ENCODE results near the gene FBXO45.
"Not testable (repeated sequence)": the region's sequence is repeated elsewhere in the genome, so short reads cannot be mapped to it uniquely, and the experiment has no call there.

FBXO45 gene

GRCh38 chr3:196599734-196600128 is 31.3 kb downstream of the FBXO45 start:
- no peak overlapping the region for H3K4me3 ChIP-seq (ENCODE audit: low read depth in 1 of 2, low read length in 2 of 2)
- H3K36me3 ChIP-seq (ENCODE audit: control insufficient read depth in 1 of 2, insufficient read depth in 2 of 2, low read length in 2 of 2) = no peaks in the 10 kb centered on the region
- peaks cover 0 to 4% of the 10 kb centered on the region in 2 donors for H3K4me1 ChIP-seq (ENCODE audit: control insufficient read depth in 1 of 2, insufficient read depth in 2 of 2, low read length in 2 of 2)
- no peaks in the 10 kb centered on the region for H3K27me3 ChIP-seq (ENCODE audit: low read depth, low read length)
- no peak overlapping the region for H3K27ac ChIP-seq (ENCODE audit: low read length)
- H3K9me3 ChIP-seq (ENCODE audit: control insufficient read depth in 1 of 2, low read length in 2 of 2) = no peaks in the 10 kb centered on the region

GRCh38 chr3:196600359-196600758 is 31.9 kb downstream of the FBXO45 start:
- no peak overlapping the region for H3K4me3 ChIP-seq (ENCODE audit: low read depth in 1 of 2, low read length in 2 of 2)
- no peaks in the 10 kb centered on the region for H3K27me3 ChIP-seq (ENCODE audit: low read depth, low read length)
- no peak overlapping the region for H3K27ac ChIP-seq (ENCODE audit: low read length)
- H3K4me1 ChIP-seq (ENCODE audit: control insufficient read depth in 1 of 2, insufficient read depth in 2 of 2, low read length in 2 of 2) = peaks cover 0 to 4% of the 10 kb centered on the region in 2 donors
- no peaks in the 10 kb centered on the region for H3K36me3 ChIP-seq (ENCODE audit: control insufficient read depth in 1 of 2, insufficient read depth in 2 of 2, low read length in 2 of 2)
- H3K9me3 ChIP-seq (ENCODE audit: control insufficient read depth in 1 of 2, low read length in 2 of 2) = no peaks in the 10 kb centered on the region

DNA sequence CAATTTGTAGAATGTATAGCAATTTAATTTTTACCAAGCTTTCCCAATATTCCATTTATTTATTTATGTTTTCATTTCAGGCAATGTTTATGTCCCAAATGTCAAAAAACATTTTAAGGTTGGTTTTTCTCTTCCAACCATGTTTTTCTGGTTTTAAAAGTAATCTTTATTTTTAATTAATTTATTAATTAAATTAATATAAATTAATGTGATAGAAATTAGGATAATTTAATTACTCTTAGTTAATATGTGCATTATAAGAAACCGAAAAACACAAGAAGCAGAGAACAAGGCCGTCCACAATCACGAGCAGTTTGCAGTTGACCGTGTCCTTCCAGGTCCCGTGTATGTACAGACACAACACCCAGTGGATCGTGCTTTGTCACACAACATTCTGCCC is 34.2 kb downstream of the FBXO45 start:
- no peaks in the 10 kb centered on the region for H3K9me3 ChIP-seq (ENCODE audit: control insufficient read depth in 1 of 2, low read length in 2 of 2)
- peaks cover 0 to 4% of the 10 kb centered on the region in 2 donors for H3K4me1 ChIP-seq (ENCODE audit: control insufficient read depth in 1 of 2, insufficient read depth in 2 of 2, low read length in 2 of 2)
- no peaks in the 10 kb centered on the region for H3K27me3 ChIP-seq (ENCODE audit: low read depth, low read length)
- H3K36me3 ChIP-seq (ENCODE audit: control insufficient read depth in 1 of 2, insufficient read depth in 2 of 2, low read length in 2 of 2) = no peaks in the 10 kb centered on the region
- no peak overlapping the region for H3K4me3 ChIP-seq (ENCODE audit: low read depth in 1 of 2, low read length in 2 of 2)
- no peak overlapping the region for H3K27ac ChIP-seq (ENCODE audit: low read length)

DNA sequence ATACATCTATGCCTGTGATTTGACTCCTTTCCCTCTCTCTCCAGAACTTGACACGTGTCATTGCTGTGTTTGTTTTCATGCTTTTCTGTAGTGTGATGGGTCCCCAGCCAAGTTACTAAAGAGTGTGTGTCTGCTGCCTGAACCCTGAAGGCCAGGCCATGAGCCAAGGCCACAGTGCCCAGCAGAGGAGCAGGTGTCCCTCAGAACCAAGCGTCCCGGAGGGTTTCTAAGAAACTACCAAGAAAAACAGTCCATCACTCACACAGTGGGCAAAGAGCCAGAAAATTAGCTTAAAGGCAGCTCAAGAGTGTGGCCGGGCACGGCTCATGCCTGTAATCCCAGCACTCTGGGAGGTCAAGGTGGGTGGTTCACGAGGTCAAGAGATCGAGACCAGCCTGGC is 35.2 kb downstream of the FBXO45 start:
- no peak overlapping the region for H3K4me3 ChIP-seq (ENCODE audit: low read depth in 1 of 2, low read length in 2 of 2)
- no peaks in the 10 kb centered on the region for H3K27me3 ChIP-seq (ENCODE audit: low read depth, low read length)
- no peaks in the 10 kb centered on the region for H3K36me3 ChIP-seq (ENCODE audit: control insufficient read depth in 1 of 2, insufficient read depth in 2 of 2, low read length in 2 of 2)
- H3K9me3 ChIP-seq (ENCODE audit: control insufficient read depth in 1 of 2, low read length in 2 of 2) = no peaks in the 10 kb centered on the region
- no peak overlapping the region for H3K27ac ChIP-seq (ENCODE audit: low read length)
- no peaks in the 10 kb centered on the region for H3K4me1 ChIP-seq (ENCODE audit: control insufficient read depth in 1 of 2, insufficient read depth in 2 of 2, low read length in 2 of 2)

GRCh38 chr3:196604548-196604947 is 36.1 kb downstream of the FBXO45 start:
- Histone ChIP-seq H3K36me3 (ENCODE audit: control insufficient read depth in 1 of 2, insufficient read depth in 2 of 2, low read length in 2 of 2) (no peaks in the 10 kb centered on the region), H3K27me3 (ENCODE audit: low read depth, low read length) (no peaks in the 10 kb centered on the region), H3K4me3 (ENCODE audit: low read depth in 1 of 2, low read length in 2 of 2) (no peak overlapping the region)

GRCh38 chr3:196608693-196609092 is 40.2 kb downstream of the FBXO45 start:
- Histone ChIP-seq H3K27me3 (ENCODE audit: low read depth, low read length) (no peaks in the 10 kb centered on the region), H3K4me1 (ENCODE audit: control insufficient read depth in 1 of 2, insufficient read depth in 2 of 2, low read length in 2 of 2) (peaks cover 7 to 12% of the 10 kb centered on the region in 2 donors), H3K4me3 (ENCODE audit: low read depth in 1 of 2, low read length in 2 of 2) (no peak overlapping the region), H3K9me3 (ENCODE audit: control insufficient read depth in 1 of 2, low read length in 2 of 2) (no peaks in the 10 kb centered on the region), H3K27ac (ENCODE audit: low read length) (no peak overlapping the region), H3K36me3 (ENCODE audit: control insufficient read depth in 1 of 2, insufficient read depth in 2 of 2, low read length in 2 of 2) (no peaks in the 10 kb centered on the region)

More at GRCh38 chr3:196604548-196604947, 36.1 kb downstream of the FBXO45 start:
- Histone ChIP-seq H3K27ac (ENCODE audit: low read length) (no peak overlapping the region), H3K4me1 (ENCODE audit: control insufficient read depth in 1 of 2, insufficient read depth in 2 of 2, low read length in 2 of 2) (peaks cover 2 to 3% of the 10 kb centered on the region in 2 donors), H3K9me3 (ENCODE audit: control insufficient read depth in 1 of 2, low read length in 2 of 2) (no peaks in the 10 kb centered on the region)

GRCh38 chr3:196609343-196609775 is 40.9 kb downstream of the FBXO45 start:
- Histone ChIP-seq H3K27ac (ENCODE audit: low read length) (no peak overlapping the region), H3K9me3 (ENCODE audit: control insufficient read depth in 1 of 2, low read length in 2 of 2) (no peaks in the 10 kb centered on the region), H3K4me3 (ENCODE audit: low read depth in 1 of 2, low read length in 2 of 2) (no peak overlapping the region), H3K4me1 (ENCODE audit: control insufficient read depth in 1 of 2, insufficient read depth in 2 of 2, low read length in 2 of 2) (peaks cover 7 to 12% of the 10 kb centered on the region in 2 donors), H3K36me3 (ENCODE audit: control insufficient read depth in 1 of 2, insufficient read depth in 2 of 2, low read length in 2 of 2) (no peaks in the 10 kb centered on the region), H3K27me3 (ENCODE audit: low read depth, low read length) (no peaks in the 10 kb centered on the region)

- Histone ChIP-seq H3K36me3 (ENCODE audit: control insufficient read depth in 1 of 2, insufficient read depth in 2 of 2, low read length in 2 of 2) (no peaks in the 10 kb centered on the region), H3K27me3 (ENCODE audit: low read depth, low read length) (no peaks in the 10 kb centered on the region), H3K27ac (ENCODE audit: low read length) (no peak overlapping the region), H3K9me3 (ENCODE audit: control insufficient read depth in 1 of 2, low read length in 2 of 2) (no peaks in the 10 kb centered on the region), H3K4me3 (ENCODE audit: low read depth in 1 of 2, low read length in 2 of 2) (no peak overlapping the region), H3K4me1 (ENCODE audit: control insufficient read depth in 1 of 2, insufficient read depth in 2 of 2, low read length in 2 of 2) (peaks cover 7 to 12% of the 10 kb centered on the region in 2 donors)
These were observed 41.5 kb downstream of the FBXO45 start for GRCh38 chr3:196609805-196610515.

DNA sequence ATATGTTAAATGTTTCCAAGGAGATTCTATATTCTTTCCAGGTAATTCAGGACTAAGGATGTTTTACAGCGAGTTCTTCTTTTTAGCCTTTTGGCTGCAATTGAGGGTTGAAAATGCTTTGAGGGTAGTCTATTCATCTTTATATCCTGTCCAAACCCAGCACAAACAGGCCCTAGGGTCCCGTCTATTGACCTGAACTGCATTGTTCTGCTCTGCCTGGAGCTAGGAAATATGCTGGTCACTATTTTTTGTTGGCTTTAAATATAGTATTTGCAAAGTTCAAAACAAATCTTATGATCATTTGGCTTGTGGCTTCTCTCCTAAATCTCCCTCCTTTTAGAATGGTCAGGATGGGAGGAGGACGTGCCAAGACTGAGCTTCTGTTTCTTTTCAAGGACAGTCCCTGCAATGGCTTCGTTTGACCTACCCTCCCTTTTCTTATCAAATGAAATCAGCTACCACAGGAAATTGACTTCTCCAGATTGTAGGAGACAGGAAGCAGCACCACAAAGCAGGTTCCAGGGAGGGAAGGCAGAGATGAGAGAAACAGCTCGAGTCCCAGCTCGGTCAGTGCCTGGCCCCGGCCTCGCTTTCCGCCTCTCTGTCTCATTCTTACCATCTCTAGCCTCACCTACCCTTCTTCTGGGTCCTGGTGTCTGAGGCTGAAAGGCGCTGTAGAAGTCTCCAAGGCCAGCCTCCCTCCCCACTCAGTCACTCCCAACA is 43.5 kb downstream of the FBXO45 start:
- H3K27me3 ChIP-seq (ENCODE audit: low read depth, low read length) = no peaks in the 10 kb centered on the region
- peaks cover 7 to 12% of the 10 kb centered on the region in 2 donors for H3K4me1 ChIP-seq (ENCODE audit: control insufficient read depth in 1 of 2, insufficient read depth in 2 of 2, low read length in 2 of 2)
- H3K9me3 ChIP-seq (ENCODE audit: control insufficient read depth in 1 of 2, low read length in 2 of 2) = no peaks in the 10 kb centered on the region
- no peak overlapping the region for H3K27ac ChIP-seq (ENCODE audit: low read length)
- no peaks in the 10 kb centered on the region for H3K36me3 ChIP-seq (ENCODE audit: control insufficient read depth in 1 of 2, insufficient read depth in 2 of 2, low read length in 2 of 2)
- no peak overlapping the region for H3K4me3 ChIP-seq (ENCODE audit: low read depth in 1 of 2, low read length in 2 of 2)

GRCh38 chr3:196615234-196615633 is 46.8 kb downstream of the FBXO45 start:
- H3K9me3 ChIP-seq (ENCODE audit: control insufficient read depth in 1 of 2, low read length in 2 of 2); H3K4me3 ChIP-seq (ENCODE audit: low read depth in 1 of 2, low read length in 2 of 2): not testable (repeated sequence)
- H3K4me1 ChIP-seq (ENCODE audit: control insufficient read depth in 1 of 2, insufficient read depth in 2 of 2, low read length in 2 of 2) = peaks cover 4 to 13% of the 10 kb centered on the region in 2 donors

GRCh38 chr3:196617256-196617655 is 48.8 kb downstream of the FBXO45 start:
- H3K36me3 ChIP-seq (ENCODE audit: control insufficient read depth in 1 of 2, insufficient read depth in 2 of 2, low read length in 2 of 2) = no peaks in the 10 kb centered on the region
- no peaks in the 10 kb centered on the region for H3K9me3 ChIP-seq (ENCODE audit: control insufficient read depth in 1 of 2, low read length in 2 of 2)
- H3K27ac ChIP-seq (ENCODE audit: low read length) = no peak overlapping the region
- no peak overlapping the region for H3K4me3 ChIP-seq (ENCODE audit: low read depth in 1 of 2, low read length in 2 of 2)
- no peaks in the 10 kb centered on the region for H3K27me3 ChIP-seq (ENCODE audit: low read depth, low read length)
- H3K4me1 ChIP-seq (ENCODE audit: control insufficient read depth in 1 of 2, insufficient read depth in 2 of 2, low read length in 2 of 2) = peaks cover 8 to 13% of the 10 kb centered on the region in 2 donors

More at GRCh38 chr3:196615234-196615633, 46.8 kb downstream of the FBXO45 start:
- H3K36me3 ChIP-seq (ENCODE audit: control insufficient read depth in 1 of 2, insufficient read depth in 2 of 2, low read length in 2 of 2); H3K27ac ChIP-seq (ENCODE audit: low read length); H3K27me3 ChIP-seq (ENCODE audit: low read depth, low read length): not testable (repeated sequence)
